ENCODE measurements around the gene POTEF. TPM values are rescaled to one million over a fixed set of nuclear protein-coding genes. Genes with fewer than 3 reads are reported as not detected.
"Not testable (repeated sequence)": the region's sequence is repeated elsewhere in the genome, so short reads cannot be mapped to it uniquely, and the experiment has no call there.

POTEF gene
- 0.07 TPM in 1 of 2 replicates, not detected in the other for total RNA-seq (2014; rRNA removed; shearing (Covaris generic); ENCODE audit: low replicate concordance)

DNA sequence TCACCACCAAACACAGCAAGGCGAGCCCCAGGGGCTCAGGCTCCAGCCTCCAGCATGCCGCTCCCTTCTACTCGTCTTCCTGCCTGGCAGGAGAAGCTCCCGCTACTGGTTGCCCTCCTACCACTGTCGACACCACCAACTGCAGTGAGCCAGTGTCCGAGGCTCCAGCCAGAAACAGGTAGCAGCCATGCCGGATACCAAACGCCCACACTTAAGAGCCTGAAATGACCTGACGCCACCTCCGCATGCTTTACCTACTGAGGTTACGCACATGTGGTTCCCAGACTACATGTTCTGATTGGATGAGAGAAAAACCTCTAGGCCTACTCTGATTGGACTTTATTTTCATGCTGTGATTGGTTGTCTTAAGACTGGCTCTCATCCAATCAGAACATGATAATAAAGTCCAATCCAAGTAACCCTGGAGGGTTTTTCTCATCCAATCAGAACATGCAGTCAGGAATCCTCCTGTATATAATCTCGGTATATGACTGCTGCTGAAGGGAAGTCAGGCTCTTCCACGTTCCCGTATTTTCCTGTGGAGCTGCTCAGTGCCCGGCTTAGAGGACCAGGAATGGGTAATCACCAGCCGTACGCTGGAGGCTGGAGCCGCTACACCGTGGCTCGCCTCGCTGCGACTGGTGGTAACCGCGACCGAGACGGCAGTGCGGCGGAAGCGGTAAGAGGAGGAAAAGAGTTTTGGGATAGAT is at the start of gene POTEF:
Gene POTEF, minus strand, starts transcription at position 103 of the 710 bp plus-strand sequence. CDS start 8,707 bp downstream, outside the sequence.
- H3K27ac ChIP-seq (ENCODE audit: low read length); H3K36me3 ChIP-seq (ENCODE audit: insufficient read depth, low read length); H2AFZ ChIP-seq (ENCODE audit: low read length); H3K9me2 ChIP-seq (replicated peaks; ENCODE audit: insufficient read depth, low read length); H3K4me2 ChIP-seq (ENCODE audit: low read depth, low read length, poor library complexity, severe bottlenecking); H3K9ac ChIP-seq (ENCODE audit: low read length); H3K4me3 ChIP-seq (ENCODE audit: low read length); H3K27me3 ChIP-seq (ENCODE audit: low read length); DNase-seq; H4K20me1 ChIP-seq (ENCODE audit: insufficient read depth, low read depth, low read length); H3K9me3 ChIP-seq (ENCODE audit: low read length); H3K4me1 ChIP-seq (ENCODE audit: low read length); H3K79me2 ChIP-seq (ENCODE audit: low read length): not testable (repeated sequence)

DNA sequence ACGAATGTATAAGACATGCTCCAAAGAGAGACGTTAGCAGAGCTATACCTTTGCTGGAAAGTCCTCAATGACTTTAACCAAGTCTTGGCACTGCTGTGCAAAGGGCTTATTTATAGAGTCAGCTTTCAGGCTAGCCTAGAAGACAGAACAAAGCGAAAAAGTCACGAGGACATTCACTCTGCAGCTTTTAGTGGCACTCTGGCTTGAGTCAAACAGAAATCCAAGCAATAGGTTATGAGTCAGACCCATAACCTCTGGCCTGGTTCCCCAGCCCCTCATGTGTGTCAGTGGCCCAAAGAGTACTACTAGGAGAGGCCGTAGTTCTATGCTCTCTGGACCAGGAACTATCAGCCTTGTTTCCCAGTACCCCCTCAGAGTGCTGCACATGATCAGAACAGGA is 45.8 kb upstream of the POTEF start:
- not testable (repeated sequence) for H3K4me1 ChIP-seq (ENCODE audit: low read length); H3K9me2 ChIP-seq (replicated peaks; ENCODE audit: insufficient read depth, low read length); DNase-seq; H3K4me2 ChIP-seq (ENCODE audit: low read depth, low read length, poor library complexity, severe bottlenecking); H3K27me3 ChIP-seq (ENCODE audit: low read length); H3K9ac ChIP-seq (ENCODE audit: low read length); H3K4me3 ChIP-seq (ENCODE audit: low read length); H3K36me3 ChIP-seq (ENCODE audit: insufficient read depth, low read length); H3K27ac ChIP-seq (ENCODE audit: low read length); H4K20me1 ChIP-seq (ENCODE audit: insufficient read depth, low read depth, low read length); H3K9me3 ChIP-seq (ENCODE audit: low read length); H2AFZ ChIP-seq (ENCODE audit: low read length)
- peaks cover 44% of the 10 kb centered on the region for H3K79me2 ChIP-seq (ENCODE audit: low read length)

GRCh38 chr2:130169896-130170295 is 40.9 kb upstream of the POTEF start:
- Histone ChIP-seq H3K79me2 (ENCODE audit: low read length) (no peaks in the 10 kb centered on the region), H3K27me3 (ENCODE audit: low read length) (no peaks in the 10 kb centered on the region), H3K4me2 (ENCODE audit: low read depth, low read length, poor library complexity, severe bottlenecking) (no peak overlapping the region), H3K4me3 (ENCODE audit: low read length) (no peak overlapping the region), H3K27ac (ENCODE audit: low read length) (no peak overlapping the region), H3K36me3 (ENCODE audit: insufficient read depth, low read length) (peaks cover 4% of the 10 kb centered on the region; the same call in 1 of the 2 replicates), H2AFZ (ENCODE audit: low read length) (no peak overlapping the region), H3K9me3 (ENCODE audit: low read length) (no peaks in the 10 kb centered on the region), H4K20me1 (ENCODE audit: insufficient read depth, low read depth, low read length) (no peaks in the 10 kb centered on the region), H3K4me1 (ENCODE audit: low read length) (no peaks in the 10 kb centered on the region), H3K9ac (ENCODE audit: low read length) (no peak overlapping the region), H3K9me2 (replicated peaks; ENCODE audit: insufficient read depth, low read length) (no peaks in the 10 kb centered on the region)
- no peak for DNase-seq

- H3K9me3 ChIP-seq (ENCODE audit: low read length); H3K79me2 ChIP-seq (ENCODE audit: low read length); H3K9ac ChIP-seq (ENCODE audit: low read length); H3K36me3 ChIP-seq (ENCODE audit: insufficient read depth, low read length); H3K27me3 ChIP-seq (ENCODE audit: low read length); DNase-seq; H3K4me3 ChIP-seq (ENCODE audit: low read length); H3K4me1 ChIP-seq (ENCODE audit: low read length); H3K9me2 ChIP-seq (replicated peaks; ENCODE audit: insufficient read depth, low read length); H4K20me1 ChIP-seq (ENCODE audit: insufficient read depth, low read depth, low read length); H3K27ac ChIP-seq (ENCODE audit: low read length); H3K4me2 ChIP-seq (ENCODE audit: low read depth, low read length, poor library complexity, severe bottlenecking); H2AFZ ChIP-seq (ENCODE audit: low read length): not testable (repeated sequence)
Observed at GRCh38 chr2:130169163-130169562, 40.1 kb upstream of the POTEF start.

DNA sequence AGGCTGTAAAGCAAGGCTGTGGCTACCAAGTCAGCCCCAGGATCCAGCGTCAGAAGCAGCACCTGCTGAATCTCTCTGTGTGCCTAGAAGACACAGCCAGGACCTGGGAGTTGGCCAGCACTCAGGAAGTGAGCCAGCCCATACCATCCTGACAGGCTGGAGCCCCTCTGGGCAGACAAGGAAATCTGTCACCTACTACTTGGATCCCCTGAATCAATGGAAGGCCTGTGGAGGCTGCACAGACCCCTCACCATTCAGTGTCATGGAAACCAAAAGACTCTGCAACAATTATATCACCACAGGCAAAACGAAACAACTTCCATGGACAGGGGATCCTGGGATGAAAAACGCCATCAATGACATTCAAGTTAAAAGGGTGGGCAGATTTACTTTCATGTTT is 37.6 kb upstream of the POTEF start:
- H3K4me2 ChIP-seq (ENCODE audit: low read depth, low read length, poor library complexity, severe bottlenecking); H3K9me3 ChIP-seq (ENCODE audit: low read length); DNase-seq; H3K27ac ChIP-seq (ENCODE audit: low read length); H3K9me2 ChIP-seq (replicated peaks; ENCODE audit: insufficient read depth, low read length); H3K79me2 ChIP-seq (ENCODE audit: low read length); H2AFZ ChIP-seq (ENCODE audit: low read length); H3K4me3 ChIP-seq (ENCODE audit: low read length); H3K9ac ChIP-seq (ENCODE audit: low read length); H3K36me3 ChIP-seq (ENCODE audit: insufficient read depth, low read length); H3K27me3 ChIP-seq (ENCODE audit: low read length); H4K20me1 ChIP-seq (ENCODE audit: insufficient read depth, low read depth, low read length); H3K4me1 ChIP-seq (ENCODE audit: low read length): not testable (repeated sequence)

DNA sequence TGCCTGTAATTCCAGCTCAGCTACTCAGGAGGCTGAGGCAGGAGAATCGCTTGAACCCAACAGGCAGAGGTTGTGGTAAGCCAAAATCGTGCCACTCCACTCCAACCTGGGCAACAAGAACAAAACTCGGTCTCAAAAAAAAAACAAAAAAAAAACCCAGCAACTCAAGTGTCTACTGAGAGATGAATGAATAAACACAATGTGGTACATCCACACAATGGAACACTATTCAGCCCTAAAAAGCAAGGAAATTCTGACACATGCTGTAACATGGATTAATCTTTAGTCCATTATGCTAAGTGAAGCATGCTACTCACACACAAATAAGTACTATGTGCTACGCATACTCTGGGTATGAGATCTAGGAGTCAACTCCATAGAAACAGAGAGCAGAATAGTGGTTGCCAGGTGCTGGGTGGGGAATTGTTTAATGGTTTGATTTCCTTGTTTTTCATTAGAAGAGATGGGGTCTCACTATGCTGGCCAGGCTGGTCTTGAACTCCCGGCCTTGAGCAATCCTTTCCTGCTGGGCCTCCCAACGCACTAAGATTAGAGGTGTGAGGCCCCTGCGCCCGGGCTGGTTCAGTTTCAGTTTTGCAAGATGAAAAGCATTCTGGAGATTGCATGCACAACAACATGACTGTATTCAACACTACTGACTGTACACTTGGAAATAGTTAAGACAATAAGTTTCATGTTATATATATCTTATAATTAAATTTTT is 36.4 kb upstream of the POTEF start:
- no peak overlapping the region for H3K9ac ChIP-seq (ENCODE audit: low read length)
- DNase-seq = no peak
- H3K27ac ChIP-seq (ENCODE audit: low read length) = no peak overlapping the region
- no peak overlapping the region for H2AFZ ChIP-seq (ENCODE audit: low read length)
- H3K4me1 ChIP-seq (ENCODE audit: low read length) = no peaks in the 10 kb centered on the region
- H3K36me3 ChIP-seq (ENCODE audit: insufficient read depth, low read length) = peaks cover 8% of the 10 kb centered on the region; the same call in 1 of the 2 replicates
- no peak overlapping the region for H3K4me3 ChIP-seq (ENCODE audit: low read length)
- H3K27me3 ChIP-seq (ENCODE audit: low read length) = no peaks in the 10 kb centered on the region
- H3K9me3 ChIP-seq (ENCODE audit: low read length) = no peaks in the 10 kb centered on the region
- H3K79me2 ChIP-seq (ENCODE audit: low read length) = no peaks in the 10 kb centered on the region
- H3K9me2 ChIP-seq (replicated peaks; ENCODE audit: insufficient read depth, low read length) = no peaks in the 10 kb centered on the region
- no peaks in the 10 kb centered on the region for H4K20me1 ChIP-seq (ENCODE audit: insufficient read depth, low read depth, low read length)
- no peak overlapping the region for H3K4me2 ChIP-seq (ENCODE audit: low read depth, low read length, poor library complexity, severe bottlenecking)

GRCh38 chr2:130162968-130163367 is 33.9 kb upstream of the POTEF start:
- H3K4me1 ChIP-seq (ENCODE audit: low read length) = peaks cover 12% of the 10 kb centered on the region
- H3K36me3 ChIP-seq (ENCODE audit: insufficient read depth, low read length) = peaks cover 8% of the 10 kb centered on the region; the same call in 1 of the 2 replicates
- H3K27me3 ChIP-seq (ENCODE audit: low read length) = no peaks in the 10 kb centered on the region

DNA sequence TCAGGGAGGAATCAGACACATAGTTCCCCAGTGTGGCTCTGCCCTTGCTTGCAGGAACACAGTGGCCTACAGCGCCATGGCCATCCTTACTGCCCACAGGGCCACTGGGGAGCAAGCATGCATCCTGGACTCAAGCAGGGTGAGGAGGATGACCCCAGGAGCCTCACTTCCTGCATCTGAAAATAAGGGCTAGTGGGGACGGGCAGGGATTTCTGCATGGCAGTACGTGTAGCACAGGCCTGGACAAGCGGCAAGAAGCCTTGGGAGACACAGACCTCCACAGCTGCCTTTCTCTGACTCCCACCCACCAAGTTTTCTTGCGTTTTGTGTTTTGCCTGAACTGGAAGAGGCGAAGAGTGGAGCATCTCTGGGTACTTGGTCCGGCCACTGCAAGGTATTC is 33.5 kb upstream of the POTEF start:
- not testable (repeated sequence) for H3K9ac ChIP-seq (ENCODE audit: low read length); H3K79me2 ChIP-seq (ENCODE audit: low read length); DNase-seq; H3K4me2 ChIP-seq (ENCODE audit: low read depth, low read length, poor library complexity, severe bottlenecking); H3K4me3 ChIP-seq (ENCODE audit: low read length); H3K9me3 ChIP-seq (ENCODE audit: low read length); H4K20me1 ChIP-seq (ENCODE audit: insufficient read depth, low read depth, low read length); H3K9me2 ChIP-seq (replicated peaks; ENCODE audit: insufficient read depth, low read length); H3K36me3 ChIP-seq (ENCODE audit: insufficient read depth, low read length); H2AFZ ChIP-seq (ENCODE audit: low read length); H3K27me3 ChIP-seq (ENCODE audit: low read length); H3K27ac ChIP-seq (ENCODE audit: low read length)
- H3K4me1 ChIP-seq (ENCODE audit: low read length) = peaks cover 17% of the 10 kb centered on the region

More at GRCh38 chr2:130162968-130163367, 33.9 kb upstream of the POTEF start:
- Histone ChIP-seq H3K79me2 (ENCODE audit: low read length) (no peaks in the 10 kb centered on the region), H3K9ac (ENCODE audit: low read length) (no peak overlapping the region), H3K9me2 (replicated peaks; ENCODE audit: insufficient read depth, low read length) (no peaks in the 10 kb centered on the region), H3K27ac (ENCODE audit: low read length) (no peak overlapping the region), H3K4me3 (ENCODE audit: low read length) (no peak overlapping the region), H3K9me3 (ENCODE audit: low read length) (no peaks in the 10 kb centered on the region), H4K20me1 (ENCODE audit: insufficient read depth, low read depth, low read length) (no peaks in the 10 kb centered on the region), H2AFZ (ENCODE audit: low read length) (no peak overlapping the region), H3K4me2 (ENCODE audit: low read depth, low read length, poor library complexity, severe bottlenecking) (no peak overlapping the region)
- DNase-seq = no peak
